Kidney capillary endothelial cell (primary cell): ENCODE measurements around the gene DDI2.
A peak's percentile ranks its signal among the peaks of the same experiment; 100 is the strongest.
"Not testable (repeated sequence)": the region's sequence is repeated elsewhere in the genome, so short reads cannot be mapped to it uniquely, and the experiment has no call there.

Source experiments
- DNase-seq: peaks from one replicate; pipeline ENCODE4 v3.0.0-alpha.2; 2018; ENCODE audit warnings: low spot score

DDI2 gene

DNA sequence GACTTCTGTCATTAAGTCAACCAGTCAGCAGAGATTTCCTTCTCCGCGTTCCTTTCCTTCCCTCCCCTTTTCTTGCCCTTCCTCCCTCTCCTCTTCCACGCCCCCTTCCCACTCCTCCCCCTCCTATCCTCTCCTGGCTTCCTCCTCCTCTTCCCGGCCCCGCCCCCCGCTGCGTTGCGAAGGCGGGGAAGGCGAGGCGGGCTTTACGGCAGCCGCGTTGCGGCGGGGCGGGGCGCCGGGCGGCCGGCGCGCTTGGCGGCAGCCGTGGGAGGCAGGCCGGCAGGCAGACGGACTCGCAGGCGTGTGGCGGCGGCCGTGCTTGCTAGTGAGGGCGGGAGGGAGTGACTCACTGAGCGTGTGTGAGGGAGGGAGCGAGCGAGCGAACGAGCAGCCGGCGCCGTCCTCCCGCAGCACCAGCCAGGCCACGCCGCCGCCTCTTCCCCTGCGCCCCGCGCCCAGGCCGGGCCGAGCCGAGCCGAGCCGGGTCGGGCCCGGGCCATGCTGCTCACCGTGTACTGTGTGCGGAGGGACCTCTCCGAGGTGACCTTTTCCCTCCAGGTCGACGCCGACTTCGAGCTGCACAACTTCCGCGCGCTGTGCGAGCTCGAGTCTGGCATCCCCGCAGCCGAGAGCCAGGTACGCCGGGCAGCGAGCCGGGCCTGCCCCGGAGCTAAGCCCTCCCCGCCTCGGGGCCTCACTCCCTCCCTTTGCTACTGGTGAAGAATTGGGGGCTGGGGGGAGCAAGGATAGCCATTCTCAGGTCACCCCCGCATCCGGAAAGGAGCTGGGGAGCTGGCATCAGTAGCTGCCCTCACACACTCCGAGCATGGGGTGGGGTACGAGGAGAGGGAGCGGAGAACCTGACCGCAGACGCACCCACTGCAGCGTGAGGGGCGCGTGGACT lies at the start of gene DDI2:
DDI2 (plus strand) TSS at position 286 of the 904 bp plus-strand sequence; CDS start at position 499, 213 bp downstream.
- peak; percentile 96 for DNase-seq

GRCh38 chr1:15568387-15569073 lies 48.7 kb upstream of the DDI2 start:
- DNase-seq = no peak

- no peak for DNase-seq
Observed at GRCh38 chr1:15570861-15571260, 46.4 kb upstream of the DDI2 start.

- DNase-seq = no peak
Observed at GRCh38 chr1:15571266-15571665, 46.0 kb upstream of the DDI2 start.

DNA sequence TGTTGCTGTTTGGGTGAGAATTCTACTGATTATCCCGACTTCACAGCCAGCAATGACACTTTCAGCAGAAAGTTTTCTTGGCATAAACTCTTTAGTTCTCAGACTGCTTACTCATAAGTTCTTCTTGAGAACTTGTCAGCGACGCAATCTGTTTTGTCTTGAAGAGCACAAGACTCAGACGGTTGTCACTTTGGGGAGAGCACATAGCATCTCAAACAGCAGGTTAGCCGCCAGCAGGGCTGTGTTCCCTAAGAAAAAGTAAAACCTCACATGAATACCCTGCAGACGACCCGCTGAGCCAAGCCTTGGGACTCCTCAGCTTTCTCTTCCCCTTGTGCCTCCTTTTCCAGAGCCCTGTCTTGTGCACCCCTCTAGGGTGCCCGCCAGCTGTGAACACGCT lies 43.8 kb upstream of the DDI2 start:
- no peak for DNase-seq

DNA sequence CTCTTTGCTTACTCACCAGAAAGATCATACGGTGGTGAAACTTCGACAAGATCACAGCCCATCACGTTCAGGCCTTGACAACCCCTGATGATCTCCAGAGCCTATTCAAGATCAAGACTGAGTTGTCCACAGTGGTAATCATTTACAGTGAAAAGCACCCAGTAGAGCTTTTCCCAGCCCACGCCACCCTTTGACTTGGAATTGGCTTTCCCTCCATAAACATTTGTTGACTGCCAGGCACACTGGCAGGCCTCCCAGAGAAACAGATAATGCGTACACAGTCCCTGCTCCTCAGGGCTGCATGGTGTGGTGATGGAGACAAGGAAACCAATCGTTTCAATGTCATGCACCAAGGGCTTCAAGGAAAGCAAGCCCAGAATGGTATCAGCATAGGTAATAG lies 42.5 kb upstream of the DDI2 start:
- no peak for DNase-seq

- DNase-seq = no peak
Observed at GRCh38 chr1:15575549-15576150, 41.6 kb upstream of the DDI2 start.

DNA sequence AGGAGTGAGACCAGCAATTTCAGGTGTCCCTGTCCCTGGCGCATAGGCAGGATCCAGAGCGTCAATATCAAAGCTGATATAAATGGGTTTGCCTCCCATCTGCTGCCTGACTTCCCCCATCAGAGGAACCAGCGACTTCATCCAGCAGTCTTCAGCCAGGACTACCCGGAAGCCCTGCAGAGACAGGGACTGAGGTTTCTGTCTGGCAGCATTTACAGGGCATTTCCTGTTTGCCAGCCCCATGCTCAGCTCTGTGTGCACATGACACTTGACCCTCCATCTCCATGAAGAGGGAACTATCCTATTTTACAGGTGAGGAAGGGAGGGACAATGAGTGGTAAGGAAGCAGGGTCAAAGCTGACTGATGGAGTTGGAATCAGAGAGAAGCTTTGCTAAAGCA lies 39.6 kb upstream of the DDI2 start:
- DNase-seq = peak; percentile 32

DNA sequence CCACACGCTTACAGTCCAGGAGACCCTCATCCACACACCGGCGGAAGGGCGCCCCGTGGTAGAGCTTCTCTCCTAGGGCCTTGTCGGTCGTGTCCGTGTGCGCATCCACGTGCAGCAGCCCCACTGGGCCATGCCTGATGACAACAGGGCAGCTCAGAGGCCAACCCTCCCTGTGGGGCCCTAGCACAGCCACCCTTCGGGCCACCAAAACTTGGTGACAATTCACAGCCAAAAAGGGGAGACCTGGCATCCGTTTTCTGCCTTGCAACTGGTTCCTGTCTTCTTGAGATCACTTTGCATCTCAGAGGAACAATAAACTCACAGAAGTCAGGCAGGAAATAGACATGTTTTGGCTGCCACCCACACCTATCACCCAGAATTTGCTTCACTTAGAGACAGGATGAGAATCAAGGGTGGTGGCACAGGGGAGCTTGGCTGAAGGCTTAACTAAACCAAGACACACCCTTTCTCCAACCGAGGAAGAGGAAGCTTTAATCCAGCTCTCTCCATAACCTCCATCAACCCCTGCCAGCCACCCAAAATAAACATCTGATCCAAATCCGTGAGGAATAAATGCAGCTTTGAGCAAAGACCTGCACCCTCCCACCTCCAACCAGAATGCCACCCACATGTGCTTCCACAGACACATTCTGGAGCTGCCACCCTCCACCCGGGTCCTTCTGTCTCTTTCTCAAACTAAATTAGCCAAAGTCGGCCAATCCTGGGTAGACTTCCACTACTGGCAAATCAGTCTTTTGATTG lies 38.2 kb upstream of the DDI2 start:
- no peak for DNase-seq

- no peak for DNase-seq
Observed at GRCh38 chr1:15579683-15580047, 37.6 kb upstream of the DDI2 start.

- DNase-seq = no peak
Observed at GRCh38 chr1:15583016-15583706, 34.1 kb upstream of the DDI2 start.

DNA sequence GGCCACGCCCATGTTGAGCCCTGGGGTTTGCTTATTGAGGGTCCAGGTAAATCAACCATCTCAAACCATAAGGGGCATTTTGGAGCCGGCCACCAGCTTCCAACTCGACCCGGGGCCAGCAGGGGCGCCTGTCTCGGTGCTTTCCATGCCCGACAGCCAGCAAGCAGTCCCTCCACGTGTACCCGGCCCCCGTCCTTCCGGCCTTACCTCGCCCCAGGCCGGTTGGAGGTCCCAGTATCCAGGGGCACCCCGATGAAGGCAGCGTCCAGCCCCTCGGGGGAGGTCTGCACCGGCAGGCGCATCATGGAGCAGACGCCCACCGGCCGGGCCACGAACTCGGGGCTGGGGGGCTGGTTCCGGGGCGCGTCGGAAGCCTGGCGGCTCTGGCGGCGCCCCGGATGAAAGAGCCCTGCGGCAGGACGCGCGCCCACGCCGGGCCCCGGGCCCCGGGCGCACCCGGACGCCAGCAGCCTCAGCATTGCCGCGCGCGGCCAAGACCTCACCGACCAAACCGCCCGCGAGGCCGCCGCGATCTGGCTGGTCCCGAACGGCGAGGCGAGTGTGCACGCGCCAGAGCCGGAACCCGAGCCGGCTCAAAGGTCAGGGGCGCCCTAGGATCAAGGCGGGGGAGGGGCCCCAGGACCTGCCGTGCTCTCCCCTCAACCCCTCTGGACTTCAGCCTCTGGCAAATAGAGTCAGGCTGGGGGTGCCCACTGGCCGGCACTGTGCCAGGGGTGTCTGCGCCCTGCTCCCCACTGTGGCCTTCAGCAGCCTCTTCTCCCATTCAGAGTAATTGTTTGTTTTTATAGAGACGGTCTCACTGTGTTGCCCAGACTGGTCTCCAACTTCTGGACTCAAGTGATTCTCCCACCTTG lies 32.5 kb upstream of the DDI2 start, which contains the start of gene AGMAT:
AGMAT (minus strand) TSS at position 563 of the 875 bp plus-strand sequence; CDS start at position 479, 84 bp downstream.
- DNase-seq = peak; percentile 15

- no peak for DNase-seq
Observed at GRCh38 chr1:15592285-15592684, 25.0 kb upstream of the DDI2 start.

DNA sequence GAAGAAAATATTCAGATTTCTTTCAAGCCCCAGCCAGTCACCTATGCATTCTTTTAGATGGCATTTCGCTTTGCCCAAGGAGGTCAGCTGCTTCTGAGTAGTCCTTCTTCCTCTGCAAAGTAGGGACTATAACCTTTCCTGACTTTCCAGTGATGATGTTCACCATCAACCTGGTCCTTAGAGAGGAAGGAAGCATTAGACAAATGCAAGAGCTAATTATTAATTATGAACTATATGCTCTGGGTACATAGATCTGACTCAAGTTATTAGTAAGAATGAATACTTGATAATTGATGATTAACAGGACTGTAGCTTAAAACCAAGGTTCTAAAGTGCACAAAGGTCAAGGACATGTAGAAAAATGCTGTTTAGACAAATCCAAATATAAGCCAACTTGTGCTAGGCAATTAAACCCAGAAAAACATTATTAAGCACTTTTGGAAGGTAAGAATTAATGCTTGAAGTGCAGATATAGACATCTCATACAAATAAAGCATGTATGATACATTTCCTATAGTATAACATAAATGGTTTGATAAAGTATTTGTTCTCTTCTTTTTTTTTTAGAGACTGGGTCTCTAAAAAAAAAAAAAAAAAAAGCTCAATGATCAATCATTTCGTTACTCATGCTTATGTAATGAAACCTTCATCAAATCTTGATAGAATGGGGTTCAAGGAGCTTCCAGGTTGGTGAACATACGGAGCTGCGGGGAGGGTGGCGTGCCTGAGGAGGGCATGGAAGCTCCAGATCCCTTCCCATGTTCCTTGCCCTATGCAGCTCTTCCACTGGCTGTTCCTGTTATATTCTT lies 21.2 kb upstream of the DDI2 start:
- no peak for DNase-seq

DNA sequence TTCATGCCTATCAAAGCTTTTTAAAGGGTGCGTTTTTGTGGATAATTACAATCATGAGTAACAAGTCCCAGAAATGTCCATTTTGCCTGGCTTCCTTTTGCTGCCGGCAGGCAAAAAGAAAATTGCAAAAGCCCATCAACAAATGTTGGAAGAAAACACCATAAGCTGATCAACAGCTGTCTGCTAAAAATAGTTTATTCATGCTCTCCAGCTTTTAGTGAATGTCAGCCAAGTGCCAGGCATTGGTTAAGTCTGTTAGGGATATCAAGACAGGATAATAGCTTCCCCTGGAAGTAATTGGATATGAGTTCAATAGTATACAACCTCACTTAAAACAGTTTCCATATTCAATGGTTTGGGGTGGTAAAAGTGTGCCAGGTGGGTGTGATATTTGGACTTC lies 18.8 kb upstream of the DDI2 start:
- no peak for DNase-seq

DNA sequence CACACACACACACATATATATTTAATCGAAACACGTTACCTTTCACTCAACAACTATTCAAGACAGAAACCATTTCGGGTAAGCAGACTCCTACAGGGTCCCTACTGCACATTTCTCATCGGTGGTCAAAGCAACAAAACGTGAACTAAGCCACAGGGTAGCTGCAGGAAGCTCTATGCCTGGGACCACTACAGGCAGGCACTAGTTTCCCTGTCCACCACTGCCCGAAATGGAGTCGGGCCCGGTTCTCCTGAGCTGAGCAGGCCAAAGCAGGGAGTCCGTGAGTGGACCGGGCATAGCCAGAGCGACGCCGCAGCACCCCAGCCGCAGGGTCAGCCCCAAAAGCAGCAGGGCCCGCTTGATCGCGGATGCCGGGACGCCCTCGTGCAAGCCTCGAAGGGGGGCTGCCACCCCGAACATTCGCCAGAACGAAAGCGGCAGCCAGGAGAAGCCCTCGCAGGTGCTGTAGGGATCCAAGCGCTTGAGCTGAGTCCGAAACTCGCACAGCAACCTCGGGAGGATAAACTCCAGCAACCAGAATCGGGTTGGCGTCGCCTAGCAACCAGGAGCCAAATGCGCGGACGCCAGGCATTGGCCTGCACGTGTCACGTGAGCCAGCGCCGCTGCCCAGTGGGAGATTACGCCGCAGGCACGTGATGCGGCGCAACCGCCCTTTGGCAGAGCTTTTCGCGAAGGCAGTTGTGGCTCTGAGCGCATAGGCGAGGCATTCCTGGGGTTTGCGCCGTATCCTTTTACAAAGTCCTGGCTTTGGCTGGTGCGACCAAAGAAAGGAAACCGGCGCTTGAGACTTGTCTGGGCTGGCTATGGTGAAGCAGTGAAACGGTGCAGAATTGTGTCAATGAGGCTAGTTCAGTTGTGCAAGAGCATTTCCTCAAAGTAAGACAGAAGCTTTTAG lies 13.9 kb upstream of the DDI2 start:
- DNase-seq = peak; percentile 90

GRCh38 chr1:15603966-15604282 lies 13.3 kb upstream of the DDI2 start:
- DNase-seq = not testable (repeated sequence)

- DNase-seq = not testable (repeated sequence)
Observed at GRCh38 chr1:15604400-15604799, 12.9 kb upstream of the DDI2 start.
